Heart right ventricle (tissue), 16 donors: Measurements from ENCODE around the gene TCF25. TPM values are rescaled to one million over a fixed set of nuclear protein-coding genes. Genes with fewer than 3 reads are reported as not detected.
A peak's percentile ranks its signal among the peaks of the same experiment; 100 is the strongest.

ENCODE experiments used
- ATAC-seq, 8 donors: fragments of 200-7000 bp; cut with Tn5 transposase; one replicate each; pipeline ENCODE4 v1.9.1; 2020; ENCODE audit warnings: mild to moderate bottlenecking in 8 of 8, moderate library complexity in 8 of 8, moderate number of reproducible peaks in 1 of 8
- DNase-seq, 2 donors: peaks; one replicate each; pipeline ENCODE4 v3.0.0-alpha.2; 2020
- H3K27ac ChIP-seq, 10 donors: fragments of 200-600 bp; sonication (generic) in 2 of 10; one replicate each; pipeline versions ENCODE4 v1.5.0 to v1.8.0; 2020 to 2022; ENCODE audit warnings: mild to moderate bottlenecking in 3 of 10
- H3K27me3 ChIP-seq, 7 donors: fragments of 200-600 bp; one replicate each; pipeline ENCODE4 v1.8.0; 2021 to 2022; ENCODE audit warnings: mild to moderate bottlenecking in 2 of 7
- H3K36me3 ChIP-seq, 9 donors: fragments of 200-600 bp; sonication (generic) in 1 of 9; one replicate each; pipeline versions ENCODE4 v1.5.0 to v1.8.0; 2020 to 2022; ENCODE audit warnings: mild to moderate bottlenecking in 2 of 9
- H3K4me1 ChIP-seq, 9 donors: fragments of 200-600 bp; sonication (generic) in 1 of 9; one replicate each; pipeline versions ENCODE4 v1.5.0 to v1.8.0; 2020 to 2022; ENCODE audit warnings: mild to moderate bottlenecking in 4 of 9
- H3K4me3 ChIP-seq, 10 donors: fragments of 200-600 bp; sonication (generic) in 2 of 10; one replicate each; pipeline versions ENCODE4 v1.5.0 to v1.8.0; 2020 to 2022; ENCODE audit warnings: mild to moderate bottlenecking in 7 of 10, moderate library complexity in 2 of 10
- H3K9me3 ChIP-seq, 11 donors: fragments of 200-600 bp in 10 of 11; sonication (generic) in 2 of 11; one replicate each; pipeline versions ENCODE4 v1.5.0 to v1.8.0; 2013 to 2022; ENCODE audit warnings: mild to moderate bottlenecking in 2 of 11, control low read depth in 1 of 11, moderate library complexity in 1 of 11
- CTCF ChIP-seq, 9 donors: fragments of 200-600 bp; sonication (generic) in 2 of 9; IDR thresholded peaks; one replicate each; pipeline versions ENCODE4 v1.5.0 to v1.8.0; 2021 to 2022; ENCODE audit warnings: antibody characterized with exemption in 9 of 9, mild to moderate bottlenecking in 5 of 9, moderate library complexity in 1 of 9
- WGBS, 2 donors: extraction: QIAGEN DNeasy Blood & Tissue Kit; methylation state at CpG; one replicate each; pipeline ENCODE4 v1.1.7; 2013; ENCODE audit warnings: inconsistent platforms in 1 of 2; 5-methylcytosine and 5-hydroxymethylcytosine counted together
- intact Hi-C, 10 donors: fragments of 100-400 bp; cut with DNase I; formaldehyde crosslinking; loops; one replicate each; pipeline versions ENCODE4 v1.11.1 to v1.14.2; 2022
- polyA plus RNA-seq, 2 donors: library from polyadenylated mRNA; stranded (reverse); fragments of 200-250 nt; gene quantifications; one replicate each; pipeline ENCODE4 v1.2.3, GENCODE V29; 2013
- total RNA-seq, 10 donors: library from RNA; stranded (reverse); fragmentation: NEBNext Ultra II Directional in 3 of 10; extraction: Animal tissue kit (Norgen Biotek cat#: 25700) in 3 of 10; gene quantifications; one replicate each; pipeline versions ENCODE4 v1.2.1 to v1.2.4, GENCODE V29; 2021 to 2023
- donor health status: Arrhythmogenic right ventricular cardiomyopathy.
- donor health status: ischemic (EF 13 %, LVEDD 7.1; RV severe dilation, severe dysfunction).
- donor health status: healthy with polysubstance abuse.
- donor health status: DM: no; HTN: yes; CAD: no.
- donor health status: DM: no; HTN: no; CAD: no.
- donor health status: ischemic (EF 25% LVEDD 6.9; RV normal size, moderate dysfunction).
- donor health status: ischemic (EF 25% LVEDD 5.7; RV mildly dilated, moderate dysfunction).
- donor health status: healthy.
- donor health status: DM: yes; HTN: yes; CAD: no.
- donor health status: Ischemic cardiomyopathy.
- donor health status: ischemic (EF 35%, LVEDD 5.7; RV mildly dilated, moderate dysfunction).
- donor health status: nonischemic (EF 11% LVEDD 7.7; RV severe dilation, severe dysfunction).
- donor health status: DM: yes; HTN: yes; CAD: no.
- donor health status: PGD.
- donor health status: ischemic (EF 29% LVEDD 5.4; RV normal size, mild dysfunction).
- donor health status: nonischemic (EF 23%, LVEDD 6.1; RV moderate dilation, normal function).

TCF25 gene
- total and polyA plus RNA-seq, 12 donors, result 77.5 to 112 (median 94.8) TPM

- H3K27me3 ChIP-seq, result peaks cover 0 to 96% (median 22%) of the 10 kb centered on the region in 7 donors
- peaks cover 14 to 78% (median 58%) of the 10 kb centered on the region in 9 donors for H3K4me1 ChIP-seq
- intact Hi-C loops, result no loop called here
- DNase-seq, result peak; percentile 58 to 76
- H3K9me3 ChIP-seq, result no peaks in the 10 kb centered on the region
- peak within 1 kb of the TSS; percentile 56 to 95 (median 87) for H3K27ac ChIP-seq
- no peaks in the 10 kb centered on the region for H3K36me3 ChIP-seq
- no peak for TF ChIP-seq CTCF (IDR thresholded peaks at IDR 0.05)
- 1% methylated on average over 63 to 88 of the region's 88 CpGs for WGBS, 2 donors
- peak within 1 kb of the TSS; percentile 56 to 80 (median 69) for H3K4me3 ChIP-seq
- ATAC-seq, result peak; percentile 19 to 56 (median 42)
Observed at GRCh38 chr16:89922884-89923639, 49.7 kb downstream of the TCF25 start, which contains the start of gene TUBB3. Gene TUBB3, plus strand, starts transcription at chr16:89923342. Its CDS starts 60 bp downstream, at chr16:89923402.

GRCh38 chr16:89923640-89924296, 50.4 kb downstream of the TCF25 start:
- DNase-seq (no peak), ATAC-seq (no peak)
- no peak for TF ChIP-seq CTCF (IDR thresholded peaks at IDR 0.05)
- Histone ChIP-seq H3K4me1 (peaks cover 9 to 71% (median 51%) of the 10 kb centered on the region in 9 donors), H3K36me3 (no peaks in the 10 kb centered on the region), H3K4me3 (peak overlapping the region; percentile 25 to 80 (median 69)), H3K27me3 (peaks cover 0 to 94% (median 22%) of the 10 kb centered on the region in 7 donors), H3K9me3 (no peaks in the 10 kb centered on the region), H3K27ac (peak overlapping the region in 6 of 10 donors; percentile 80 to 95 (median 90))
- intact Hi-C loops, result no loop called here
- 3% methylated on average over 41 of the region's 41 CpGs for WGBS, 2 donors

DNA sequence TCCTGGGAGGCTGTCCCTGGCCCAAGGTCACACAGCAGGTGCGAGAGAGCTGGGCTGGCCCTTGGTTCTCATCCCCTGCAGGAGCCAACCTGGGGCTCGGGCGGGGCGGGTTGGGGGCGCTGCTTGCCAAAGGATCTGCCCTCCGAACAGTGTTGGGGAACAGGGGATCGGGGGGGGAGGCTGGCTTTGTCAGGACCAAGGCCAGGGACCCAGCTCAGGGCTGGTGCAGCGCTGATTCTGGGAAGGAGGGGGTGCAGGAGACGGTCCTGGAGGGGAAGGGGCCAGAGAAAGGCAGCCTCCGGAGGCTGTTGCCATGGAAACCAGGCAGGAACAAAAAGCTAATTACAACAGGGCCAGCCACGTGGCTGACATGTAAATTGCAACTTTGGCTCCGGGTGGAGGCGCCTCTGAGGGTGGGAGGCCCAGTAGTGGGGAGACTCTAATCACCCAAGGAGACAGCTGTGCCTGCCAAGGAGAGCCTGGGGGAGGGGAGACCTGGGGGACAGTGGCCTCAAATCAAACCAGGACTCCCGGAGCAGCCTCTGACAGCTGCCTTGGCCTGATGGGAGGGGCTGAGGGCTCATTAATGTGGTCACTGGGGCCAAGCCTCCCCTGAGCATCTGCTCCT, 51.0 kb downstream of the TCF25 start:
- intact Hi-C loops, result no loop called here
- 6 to 7% methylated on average over 14 of the region's 14 CpGs for WGBS, 2 donors
- Histone ChIP-seq H3K27me3 (peaks cover 0 to 90% (median 22%) of the 10 kb centered on the region in 7 donors), H3K36me3 (no peaks in the 10 kb centered on the region), H3K4me1 (peaks cover 9 to 65% (median 47%) of the 10 kb centered on the region in 9 donors), H3K9me3 (no peaks in the 10 kb centered on the region), H3K4me3 (peak overlapping the region in 3 of 10 donors; percentile 60 to 72 (median 69)), H3K27ac (no peak overlapping the region)
- DNase-seq, result no peak
- no peak for ATAC-seq
- no peak for TF ChIP-seq CTCF (IDR thresholded peaks at IDR 0.05)

GRCh38 chr16:89924925-89925307, 51.5 kb downstream of the TCF25 start:
- DNase-seq (no peak), ATAC-seq (no peak)
- no peak for TF ChIP-seq CTCF (IDR thresholded peaks at IDR 0.05)
- no peaks in the 10 kb centered on the region for H3K9me3 ChIP-seq
- intact Hi-C loops, result no loop called here
- peaks cover 0 to 85% (median 23%) of the 10 kb centered on the region in 7 donors for H3K27me3 ChIP-seq
- no peaks in the 10 kb centered on the region for H3K36me3 ChIP-seq
- peaks cover 9 to 62% (median 47%) of the 10 kb centered on the region in 9 donors for H3K4me1 ChIP-seq
- no peak overlapping the region for H3K27ac ChIP-seq
- 27 to 31% methylated on average over 4 of the region's 4 CpGs for WGBS, 2 donors
- H3K4me3 ChIP-seq, result no peak overlapping the region
